ENCODE measurements around the gene CABLES2.
A peak's percentile ranks its signal among the peaks of the same experiment; 100 is the strongest.

CABLES2 gene

DNA sequence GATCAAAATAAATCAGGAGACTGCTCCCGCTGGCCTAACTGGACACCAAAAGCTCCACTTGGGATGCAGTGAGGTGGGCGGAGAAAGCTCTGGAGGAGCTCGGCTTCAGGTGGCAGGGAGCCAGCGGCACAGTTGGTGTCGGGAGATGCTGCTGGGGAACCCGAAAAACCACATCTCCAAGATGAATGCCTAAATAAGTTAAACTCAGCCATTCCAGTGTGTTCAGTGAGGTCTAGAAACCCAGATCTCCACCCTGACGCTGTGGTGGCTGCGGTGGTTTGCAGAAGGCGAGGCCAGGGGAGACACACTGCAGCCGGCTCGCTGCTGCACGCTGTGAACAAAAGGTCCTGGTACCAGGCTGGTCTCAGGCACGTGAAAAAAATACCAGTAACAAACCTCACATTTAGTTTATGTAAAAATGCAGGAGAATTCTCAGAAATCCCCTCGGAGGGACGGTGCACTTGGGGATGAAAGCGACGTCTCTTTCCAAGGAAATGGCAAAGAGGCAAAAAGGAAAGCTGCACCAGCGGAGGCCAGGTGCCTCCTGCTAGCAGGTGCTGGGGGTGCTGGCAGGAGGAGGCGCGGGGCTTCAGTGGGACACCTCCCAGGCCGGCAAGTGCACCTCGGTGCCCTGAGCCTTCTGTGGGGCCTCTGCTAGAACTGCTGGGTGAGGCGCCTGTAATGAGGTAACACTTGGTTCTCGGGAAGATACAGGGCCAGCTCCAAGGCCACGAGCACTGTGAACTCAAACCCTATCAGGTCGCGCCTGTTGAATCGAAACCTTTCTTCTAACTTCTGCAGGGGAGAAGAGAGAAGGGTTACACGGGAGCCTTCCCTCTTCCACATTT lies 16.5 kb downstream of the CABLES2 start:
- H3K36me3 ChIP-seq (replicated peaks; ENCODE audit: low read depth, low read length) = peaks cover 30% of the 10 kb centered on the region
- peaks cover 41% of the 10 kb centered on the region for H3K79me2 ChIP-seq (ENCODE audit: low read length)
- H3K4me1 ChIP-seq (ENCODE audit: low read length) = peaks cover 13% of the 10 kb centered on the region

DNA sequence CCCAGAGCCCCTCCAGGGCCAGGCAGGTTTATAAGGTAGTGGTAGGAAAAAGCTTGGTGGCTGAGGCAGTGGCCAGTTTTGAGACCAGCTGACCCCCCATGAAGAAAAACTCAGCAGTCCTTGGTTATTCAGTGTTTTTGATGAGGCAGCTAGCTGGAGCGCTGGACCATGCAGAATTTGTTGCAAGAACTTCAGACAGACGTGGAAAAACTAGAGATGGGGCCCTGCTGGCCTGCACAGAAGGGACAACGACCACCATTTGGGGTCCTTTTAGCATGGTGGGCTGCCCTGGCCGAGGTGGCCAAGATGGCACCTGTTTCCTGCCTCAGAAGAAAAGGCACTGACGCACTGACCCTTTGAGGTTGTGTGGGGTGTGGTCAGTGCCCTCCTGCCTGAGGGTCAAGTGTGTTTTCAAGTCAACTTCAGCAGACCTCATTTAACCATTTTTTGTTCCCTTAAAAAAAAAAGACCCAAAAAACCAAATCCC lies 17.4 kb downstream of the CABLES2 start:
- Histone ChIP-seq H3K79me2 (ENCODE audit: low read length) (peaks cover 49% of the 10 kb centered on the region), H3K27me3 (ENCODE audit: low read depth, low read length) (no peaks in the 10 kb centered on the region), H3K9ac (ENCODE audit: low read length) (no peak overlapping the region), H2AFZ (ENCODE audit: low read depth, low read length) (no peak overlapping the region), H3K4me2 (ENCODE audit: low read length) (no peak overlapping the region), H3K27ac (ENCODE audit: low read length) (no peak overlapping the region), H3K36me3 (replicated peaks; ENCODE audit: low read depth, low read length) (peaks cover 30% of the 10 kb centered on the region), H4K20me1 (ENCODE audit: insufficient read depth, low read length) (peaks cover 17% of the 10 kb centered on the region; the same call in 1 of the 2 replicates), H3K9me3 (ENCODE audit: insufficient read depth, low read length) (no peaks in the 10 kb centered on the region), H3K4me1 (ENCODE audit: low read length) (peaks cover 17% of the 10 kb centered on the region), H3K4me3 (ENCODE audit: low read length) (no peak overlapping the region)
- TF ChIP-seq EZH2phosphoT487 (IDR thresholded peaks at IDR 0.05; ENCODE audit: low read depth) = no peak
- TF ChIP-seq, protein P1, sequence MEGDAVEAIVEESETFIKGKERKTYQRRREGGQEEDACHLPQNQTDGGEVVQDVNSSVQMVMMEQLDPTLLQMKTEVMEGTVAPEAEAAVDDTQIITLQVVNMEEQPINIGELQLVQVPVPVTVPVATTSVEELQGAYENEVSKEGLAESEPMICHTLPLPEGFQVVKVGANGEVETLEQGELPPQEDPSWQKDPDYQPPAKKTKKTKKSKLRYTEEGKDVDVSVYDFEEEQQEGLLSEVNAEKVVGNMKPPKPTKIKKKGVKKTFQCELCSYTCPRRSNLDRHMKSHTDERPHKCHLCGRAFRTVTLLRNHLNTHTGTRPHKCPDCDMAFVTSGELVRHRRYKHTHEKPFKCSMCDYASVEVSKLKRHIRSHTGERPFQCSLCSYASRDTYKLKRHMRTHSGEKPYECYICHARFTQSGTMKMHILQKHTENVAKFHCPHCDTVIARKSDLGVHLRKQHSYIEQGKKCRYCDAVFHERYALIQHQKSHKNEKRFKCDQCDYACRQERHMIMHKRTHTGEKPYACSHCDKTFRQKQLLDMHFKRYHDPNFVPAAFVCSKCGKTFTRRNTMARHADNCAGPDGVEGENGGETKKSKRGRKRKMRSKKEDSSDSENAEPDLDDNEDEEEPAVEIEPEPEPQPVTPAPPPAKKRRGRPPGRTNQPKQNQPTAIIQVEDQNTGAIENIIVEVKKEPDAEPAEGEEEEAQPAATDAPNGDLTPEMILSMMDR (IDR thresholded peaks at IDR 0.05; ENCODE audit: low read depth, low read length) = no peak

More for the DNA sequence above, 16.5 kb downstream of the CABLES2 start:
- TF ChIP-seq, protein P1 (IDR thresholded peaks at IDR 0.05; ENCODE audit: low read depth, low read length) = no peak
- no peak for TF ChIP-seq EZH2phosphoT487 (IDR thresholded peaks at IDR 0.05; ENCODE audit: low read depth)
- no peak overlapping the region for H3K9ac ChIP-seq (ENCODE audit: low read length)
- no peak overlapping the region for H3K4me2 ChIP-seq (ENCODE audit: low read length)
- H3K4me3 ChIP-seq (ENCODE audit: low read length) = no peak overlapping the region
- H3K9me3 ChIP-seq (ENCODE audit: insufficient read depth, low read length) = no peaks in the 10 kb centered on the region
- H3K27me3 ChIP-seq (ENCODE audit: low read depth, low read length) = no peaks in the 10 kb centered on the region
- peaks cover 17% of the 10 kb centered on the region; the same call in 1 of the 2 replicates for H4K20me1 ChIP-seq (ENCODE audit: insufficient read depth, low read length)
- H3K27ac ChIP-seq (ENCODE audit: low read length) = no peak overlapping the region
- H2AFZ ChIP-seq (ENCODE audit: low read depth, low read length) = no peak overlapping the region

DNA sequence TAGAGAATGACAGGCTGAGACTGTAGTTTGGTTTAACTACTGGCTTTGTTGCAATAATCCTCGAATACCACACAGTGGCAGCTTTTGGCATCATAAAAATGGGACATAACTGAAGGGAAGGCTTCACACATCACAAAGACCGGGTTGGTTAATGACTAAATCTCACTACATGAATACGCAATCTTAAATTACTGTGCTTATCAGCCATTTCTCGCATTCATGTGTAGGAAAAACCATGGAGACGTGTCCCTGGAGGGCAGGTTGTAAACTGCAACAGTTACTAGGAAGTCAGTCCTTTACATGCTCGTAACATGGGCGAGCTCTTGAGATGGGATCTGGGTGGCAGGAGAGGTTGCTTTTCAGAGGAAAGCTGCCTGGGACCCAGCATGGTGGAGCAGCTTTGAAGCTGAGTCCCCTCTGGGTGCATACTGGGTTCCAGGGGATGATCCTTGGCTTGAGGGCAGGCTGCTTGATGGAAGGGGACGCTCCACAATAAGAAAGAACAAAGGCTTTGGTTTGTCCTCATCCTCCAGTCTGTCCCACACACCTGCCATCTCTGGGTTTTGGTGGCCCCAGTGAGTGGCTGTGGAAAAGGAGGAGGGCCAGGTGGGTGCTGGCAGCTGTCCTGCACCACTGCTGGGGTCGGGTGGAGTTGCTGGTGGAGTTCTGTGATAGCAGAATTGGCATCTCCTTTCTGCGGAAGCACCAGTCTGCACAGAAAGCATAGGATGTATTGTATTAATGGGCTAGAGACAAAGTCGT lies 18.1 kb downstream of the CABLES2 start:
- Histone ChIP-seq H3K36me3 (replicated peaks; ENCODE audit: low read depth, low read length) (peaks cover 30% of the 10 kb centered on the region), H2AFZ (ENCODE audit: low read depth, low read length) (no peak overlapping the region), H3K9ac (ENCODE audit: low read length) (0 out of 2 replicates have a peak overlapping the region, but pooled peaks have one; percentile 98), H3K27me3 (ENCODE audit: low read depth, low read length) (no peaks in the 10 kb centered on the region), H3K4me3 (ENCODE audit: low read length) (0 out of 2 replicates have a peak overlapping the region, but pooled peaks have one; percentile 99), H3K4me2 (ENCODE audit: low read length) (peak overlapping the region; percentile 95), H4K20me1 (ENCODE audit: insufficient read depth, low read length) (peaks cover 17% of the 10 kb centered on the region; the same call in 1 of the 2 replicates), H3K79me2 (ENCODE audit: low read length) (peaks cover 56% of the 10 kb centered on the region), H3K9me3 (ENCODE audit: insufficient read depth, low read length) (no peaks in the 10 kb centered on the region), H3K4me1 (ENCODE audit: low read length) (peaks cover 17% of the 10 kb centered on the region), H3K27ac (ENCODE audit: low read length) (no peak overlapping the region)
- TF ChIP-seq EZH2phosphoT487 (IDR thresholded peaks at IDR 0.05; ENCODE audit: low read depth) = no peak
- TF ChIP-seq, protein P1 (IDR thresholded peaks at IDR 0.05; ENCODE audit: low read depth, low read length) = no peak
